Measurements from ENCODE around the gene UNC119.
A peak's percentile ranks its signal among the peaks of the same experiment; 100 is the strongest.
"Not testable (repeated sequence)": the region's sequence is repeated elsewhere in the genome, so short reads cannot be mapped to it uniquely, and the experiment has no call there.

UNC119 gene

DNA sequence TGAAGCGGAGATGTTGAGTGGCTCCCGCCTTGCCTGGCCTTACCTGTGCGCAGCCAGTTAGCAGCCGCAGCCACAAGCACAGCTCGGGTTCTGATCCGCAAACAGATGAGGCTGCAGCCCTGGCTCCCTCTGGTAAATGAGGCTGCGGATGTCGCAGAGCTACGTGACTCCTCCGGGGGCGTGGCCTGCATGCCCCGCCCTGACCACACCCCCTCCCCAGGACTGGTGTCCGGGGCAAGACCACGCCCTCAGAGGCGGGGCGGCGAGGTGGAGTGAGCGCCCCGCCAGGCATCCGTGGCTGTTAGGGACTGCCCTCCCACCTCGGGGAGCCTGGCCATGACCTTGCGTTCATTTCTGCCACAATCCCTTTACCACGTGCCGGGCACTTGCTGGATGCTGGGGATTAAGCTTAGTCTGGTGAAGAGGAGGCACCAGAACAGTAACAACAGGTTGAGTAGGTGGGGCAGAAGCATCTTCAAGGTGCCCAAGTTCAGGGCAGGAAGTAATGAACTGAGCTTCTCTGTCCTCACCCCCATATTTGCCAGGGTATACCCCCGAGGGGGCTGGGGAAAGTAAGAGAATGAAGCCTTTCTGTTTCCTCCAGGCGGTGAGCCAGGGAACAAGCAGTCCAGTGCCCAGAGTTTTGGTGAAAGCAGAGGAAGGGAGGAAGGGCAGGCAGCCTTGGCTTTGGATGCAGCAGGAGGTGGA lies 24.5 kb upstream of the UNC119 start, which contains the start of gene ALDOC:
ALDOC (minus strand) TSS at position 138 of the 708 bp plus-strand sequence. CDS start 1,363 bp downstream, outside the sequence.
- H3K36me3 ChIP-seq (ENCODE audit: insufficient read depth, insufficient read length, low read length) = peaks cover 67% of the 10 kb centered on the region
- DNase-seq (ENCODE audit: low read depth, low spot score) = peak; percentile 89
- H3K9ac ChIP-seq (ENCODE audit: insufficient read length, low read depth) = peak within 1 kb of the TSS; percentile 56
- peaks cover 12% of the 10 kb centered on the region for H3K4me1 ChIP-seq (ENCODE audit: insufficient read depth, insufficient read length)
- no peaks in the 10 kb centered on the region for H3K9me3 ChIP-seq (ENCODE audit: insufficient read depth, low read length)
- peaks cover 7% of the 10 kb centered on the region for H3K27me3 ChIP-seq (ENCODE audit: insufficient read depth, insufficient read length)
- no peak for TF ChIP-seq ZNF274 (IDR thresholded peaks at IDR 0.05; ENCODE audit: low read depth, low read length)
- no peak for TF ChIP-seq YY1 (IDR thresholded peaks at IDR 0.05; ENCODE audit: insufficient read depth, insufficient read length)
- TF ChIP-seq SUZ12 (IDR thresholded peaks at IDR 0.05; ENCODE audit: extremely low read depth, insufficient read depth, insufficient read length) = no peak
- H3K4me3 ChIP-seq (ENCODE audit: insufficient read length, low read depth) = peak within 1 kb of the TSS; percentile 9

- H3K36me3 ChIP-seq (ENCODE audit: insufficient read depth, insufficient read length, low read length) = peaks cover 63% of the 10 kb centered on the region
Measured at GRCh38 chr17:28576016-28576415, 23.6 kb upstream of the UNC119 start.

GRCh38 chr17:28575126-28575795 lies 22.8 kb upstream of the UNC119 start:
- no peaks in the 10 kb centered on the region for H3K9me3 ChIP-seq (ENCODE audit: insufficient read depth, low read length)
- H3K4me1 ChIP-seq (ENCODE audit: insufficient read depth, insufficient read length) = peaks cover 12% of the 10 kb centered on the region
- H3K27me3 ChIP-seq (ENCODE audit: insufficient read depth, insufficient read length) = peaks cover 7% of the 10 kb centered on the region
- H3K4me3 ChIP-seq (ENCODE audit: insufficient read length, low read depth) = no peak overlapping the region
- no peak for DNase-seq (ENCODE audit: low read depth, low spot score)
- peaks cover 55% of the 10 kb centered on the region for H3K36me3 ChIP-seq (ENCODE audit: insufficient read depth, insufficient read length, low read length)
- H3K9ac ChIP-seq (ENCODE audit: insufficient read length, low read depth) = no peak overlapping the region
- no peak for TF ChIP-seq ZNF274 (IDR thresholded peaks at IDR 0.05; ENCODE audit: low read depth, low read length)
- no peak for TF ChIP-seq YY1 (IDR thresholded peaks at IDR 0.05; ENCODE audit: insufficient read depth, insufficient read length)
- no peak for TF ChIP-seq SUZ12 (IDR thresholded peaks at IDR 0.05; ENCODE audit: extremely low read depth, insufficient read depth, insufficient read length)

More at GRCh38 chr17:28576016-28576415, 23.6 kb upstream of the UNC119 start:
- Histone ChIP-seq H3K4me3 (ENCODE audit: insufficient read length, low read depth) (peak overlapping the region; percentile 9), H3K4me1 (ENCODE audit: insufficient read depth, insufficient read length) (peaks cover 12% of the 10 kb centered on the region)
- H3K9me3 ChIP-seq (ENCODE audit: insufficient read depth, low read length); DNase-seq (ENCODE audit: low read depth, low spot score); H3K27me3 ChIP-seq (ENCODE audit: insufficient read depth, insufficient read length); H3K9ac ChIP-seq (ENCODE audit: insufficient read length, low read depth): not testable (repeated sequence)

DNA sequence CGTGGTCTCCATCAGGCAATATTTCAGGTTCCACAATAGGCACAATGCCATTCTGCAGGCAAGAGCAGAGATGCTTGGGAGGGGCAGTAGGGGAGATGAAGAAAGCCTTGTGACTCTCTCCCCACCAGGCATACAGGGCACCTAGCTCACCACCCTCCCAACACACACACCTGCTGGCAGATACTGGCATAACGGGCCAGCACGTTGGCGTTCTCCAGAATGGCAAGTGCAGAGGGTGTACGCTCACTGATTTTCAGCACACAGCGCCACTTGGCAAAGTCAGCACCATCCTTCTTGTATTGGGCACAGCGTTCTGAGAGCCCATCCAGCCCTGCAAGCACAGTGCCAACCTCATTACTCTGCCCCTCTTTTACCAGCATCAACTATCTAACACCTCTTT lies 22.1 kb upstream of the UNC119 start:
- Histone ChIP-seq H3K4me3 (ENCODE audit: insufficient read length, low read depth) (no peak overlapping the region), H3K9ac (ENCODE audit: insufficient read length, low read depth) (no peak overlapping the region), H3K4me1 (ENCODE audit: insufficient read depth, insufficient read length) (peaks cover 12% of the 10 kb centered on the region), H3K27me3 (ENCODE audit: insufficient read depth, insufficient read length) (peaks cover 7% of the 10 kb centered on the region), H3K9me3 (ENCODE audit: insufficient read depth, low read length) (no peaks in the 10 kb centered on the region), H3K36me3 (ENCODE audit: insufficient read depth, insufficient read length, low read length) (peaks cover 51% of the 10 kb centered on the region)
- TF ChIP-seq ZNF274 (IDR thresholded peaks at IDR 0.05; ENCODE audit: low read depth, low read length) = no peak
- no peak for TF ChIP-seq YY1 (IDR thresholded peaks at IDR 0.05; ENCODE audit: insufficient read depth, insufficient read length)
- no peak for TF ChIP-seq SUZ12 (IDR thresholded peaks at IDR 0.05; ENCODE audit: extremely low read depth, insufficient read depth, insufficient read length)
- DNase-seq (ENCODE audit: low read depth, low spot score) = no peak

DNA sequence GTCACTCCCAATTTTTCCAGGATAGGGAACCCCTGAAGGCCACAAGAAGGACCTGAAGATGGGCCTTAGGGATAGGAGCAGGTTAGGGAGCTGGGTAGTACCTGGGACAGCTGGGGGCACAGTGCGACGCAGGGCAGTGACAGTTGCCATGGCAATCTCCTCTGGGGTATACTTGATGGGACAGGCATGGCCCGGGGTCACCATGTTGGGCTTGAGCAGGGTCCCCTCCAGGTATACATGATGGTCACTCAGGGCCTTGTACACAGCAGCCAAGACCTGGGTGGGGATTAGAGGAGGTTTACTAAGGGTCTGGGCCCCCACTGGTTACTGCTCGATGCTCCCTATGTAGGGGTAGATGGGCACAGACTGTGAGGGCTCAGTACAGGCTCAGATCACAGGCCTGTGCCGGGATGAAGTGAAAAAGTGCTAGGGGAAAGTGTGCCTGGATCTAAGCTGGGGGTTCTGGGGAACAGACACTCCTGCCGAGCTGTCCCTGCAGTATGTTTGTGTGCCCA lies 21.6 kb upstream of the UNC119 start:
- no peak overlapping the region for H3K9ac ChIP-seq (ENCODE audit: insufficient read length, low read depth)
- H3K36me3 ChIP-seq (ENCODE audit: insufficient read depth, insufficient read length, low read length) = peaks cover 47% of the 10 kb centered on the region
- peaks cover 7% of the 10 kb centered on the region for H3K27me3 ChIP-seq (ENCODE audit: insufficient read depth, insufficient read length)
- TF ChIP-seq YY1 (IDR thresholded peaks at IDR 0.05; ENCODE audit: insufficient read depth, insufficient read length) = no peak
- DNase-seq (ENCODE audit: low read depth, low spot score) = no peak
- no peak overlapping the region for H3K4me3 ChIP-seq (ENCODE audit: insufficient read length, low read depth)
- peaks cover 12% of the 10 kb centered on the region for H3K4me1 ChIP-seq (ENCODE audit: insufficient read depth, insufficient read length)
- H3K9me3 ChIP-seq (ENCODE audit: insufficient read depth, low read length) = no peaks in the 10 kb centered on the region

DNA sequence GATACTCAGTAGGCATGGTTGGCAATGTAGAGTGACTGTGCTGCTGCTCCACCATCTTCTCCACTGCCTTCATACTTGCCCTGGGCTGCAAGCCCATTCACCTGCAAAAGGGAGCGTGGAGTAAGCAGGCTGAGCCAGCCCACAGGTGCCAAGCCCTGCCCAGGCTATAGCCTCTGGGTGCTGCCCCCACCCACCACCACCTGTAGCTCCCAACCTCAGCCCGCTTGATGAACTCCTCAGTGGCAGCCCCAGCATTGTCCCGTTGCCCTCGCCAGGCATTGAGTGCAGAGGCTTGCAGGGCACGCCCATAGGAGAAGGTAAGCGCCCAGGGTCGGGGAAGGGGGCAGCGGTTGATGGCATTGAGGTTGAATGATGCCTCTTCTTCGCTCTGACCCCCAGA lies 21.1 kb upstream of the UNC119 start:
- Histone ChIP-seq H3K36me3 (ENCODE audit: insufficient read depth, insufficient read length, low read length) (peaks cover 42% of the 10 kb centered on the region), H3K4me1 (ENCODE audit: insufficient read depth, insufficient read length) (peaks cover 12% of the 10 kb centered on the region), H3K4me3 (ENCODE audit: insufficient read length, low read depth) (no peak overlapping the region), H3K27me3 (ENCODE audit: insufficient read depth, insufficient read length) (peaks cover 7% of the 10 kb centered on the region), H3K9ac (ENCODE audit: insufficient read length, low read depth) (no peak overlapping the region), H3K9me3 (ENCODE audit: insufficient read depth, low read length) (no peaks in the 10 kb centered on the region)
- DNase-seq (ENCODE audit: low read depth, low spot score) = no peak
- no peak for TF ChIP-seq ZNF274 (IDR thresholded peaks at IDR 0.05; ENCODE audit: low read depth, low read length)

DNA sequence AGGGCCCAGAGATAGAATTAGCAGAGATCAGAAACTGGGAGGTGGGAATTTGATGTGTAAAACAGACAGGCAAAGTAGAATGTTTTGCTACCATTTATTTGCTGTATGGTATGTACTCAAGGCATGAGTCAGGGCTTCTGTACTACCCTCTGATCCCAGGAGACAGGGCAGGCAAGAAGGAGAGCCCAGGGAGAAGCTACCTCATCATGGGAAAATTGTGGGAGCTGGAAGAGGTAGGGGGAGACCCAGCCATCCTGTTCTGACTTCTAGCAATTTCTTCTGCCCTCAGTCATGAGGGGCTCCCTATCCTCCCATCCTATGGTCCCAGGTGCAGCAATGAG lies 20.6 kb upstream of the UNC119 start:
- H3K4me3 ChIP-seq (ENCODE audit: insufficient read length, low read depth) = no peak overlapping the region
- no peak for TF ChIP-seq YY1 (IDR thresholded peaks at IDR 0.05; ENCODE audit: insufficient read depth, insufficient read length)
- H3K4me1 ChIP-seq (ENCODE audit: insufficient read depth, insufficient read length) = peaks cover 12% of the 10 kb centered on the region
- no peak overlapping the region for H3K9ac ChIP-seq (ENCODE audit: insufficient read length, low read depth)
- no peaks in the 10 kb centered on the region for H3K9me3 ChIP-seq (ENCODE audit: insufficient read depth, low read length)
- no peak for DNase-seq (ENCODE audit: low read depth, low spot score)
- peaks cover 7% of the 10 kb centered on the region for H3K27me3 ChIP-seq (ENCODE audit: insufficient read depth, insufficient read length)
- H3K36me3 ChIP-seq (ENCODE audit: insufficient read depth, insufficient read length, low read length) = peaks cover 37% of the 10 kb centered on the region
